H9 (cell line): ENCODE data around the gene COPS4. TPM values are rescaled to one million over a fixed set of nuclear protein-coding genes. Genes with fewer than 3 reads are reported as not detected.
A peak's percentile ranks its signal among the peaks of the same experiment; 100 is the strongest.
"Not testable (repeated sequence)": the region's sequence is repeated elsewhere in the genome, so short reads cannot be mapped to it uniquely, and the experiment has no call there.

Source experiments
- DNase-seq: peaks from one replicate; pipeline ENCODE4 v3.0.0-alpha.2; 2017
- H2AFZ ChIP-seq: one replicate; pipeline ENCODE4 v1.6.1; 2013; ENCODE audit warnings: mild to moderate bottlenecking, low read length, control low read depth, moderate library complexity
- H2AK5ac ChIP-seq: 2 replicates; pipeline ENCODE4 v1.6.1; 2013; ENCODE audit warnings: low read length, control low read depth, mixed read lengths; ENCODE audit not compliant: insufficient read length
- H2BK120ac ChIP-seq: one replicate; pipeline ENCODE4 v1.6.1; 2013; ENCODE audit warnings: low read depth, mild to moderate bottlenecking, low read length, control low read depth, inconsistent platforms; ENCODE audit not compliant: poor library complexity, severe bottlenecking
- H2BK12ac ChIP-seq: 2 replicates; pipeline ENCODE4 v1.6.1; 2013; ENCODE audit warnings: low read length, control low read depth, mixed read lengths, low read depth; ENCODE audit not compliant: insufficient read length
- H2BK15ac ChIP-seq: 2 replicates; pipeline ENCODE4 v1.6.1; 2013; ENCODE audit warnings: low read depth, low read length, control low read depth
- H2BK20ac ChIP-seq: one replicate; pipeline ENCODE4 v1.6.1; 2013; ENCODE audit warnings: low read depth, mild to moderate bottlenecking, low read length, control low read depth, inconsistent platforms; ENCODE audit not compliant: poor library complexity, severe bottlenecking
- H2BK5ac ChIP-seq: 2 replicates; pipeline ENCODE4 v1.6.1; 2013; ENCODE audit warnings: low read length, control low read depth, mixed read lengths; ENCODE audit not compliant: insufficient read length
- H3K14ac ChIP-seq: 2 replicates; pipeline ENCODE4 v1.6.1; 2013; ENCODE audit warnings: low read length, control low read depth; ENCODE audit not compliant: insufficient read depth
- H3K18ac ChIP-seq: 2 replicates; pipeline ENCODE4 v1.6.1; 2013; ENCODE audit warnings: low read depth, mild to moderate bottlenecking, mixed read lengths, low read length, control low read depth; ENCODE audit not compliant: insufficient read length
- H3K23ac ChIP-seq: 2 replicates; pipeline ENCODE4 v1.6.1; 2013; ENCODE audit warnings: low read length, control low read depth, mixed read lengths, low read depth; ENCODE audit not compliant: insufficient read length
- H3K23me2 ChIP-seq: 2 replicates; pipeline ENCODE4 v1.6.1; 2013; ENCODE audit warnings: low read depth, mild to moderate bottlenecking, mixed read lengths, low read length, control low read depth; ENCODE audit not compliant: insufficient read length, poor library complexity, severe bottlenecking
- H3K27ac ChIP-seq: 2 replicates; pipeline ENCODE4 v1.5.1; 2013; ENCODE audit warnings: low read length, control low read depth, mixed read lengths, low read depth; ENCODE audit not compliant: insufficient read length
- H3K27me3 ChIP-seq: 2 replicates; pipeline ENCODE4 v1.6.1; 2013; ENCODE audit warnings: low read length, control low read depth, inconsistent platforms; ENCODE audit not compliant: insufficient read depth
- H3K4ac ChIP-seq: 2 replicates; pipeline ENCODE4 v1.6.1; 2013; ENCODE audit warnings: low read depth, mild to moderate bottlenecking, control low read depth, inconsistent platforms, low read length, moderate library complexity
- H3K4me1 ChIP-seq: 2 replicates; pipeline ENCODE4 v1.6.1; 2013; ENCODE audit warnings: low read length, control low read depth, inconsistent platforms; ENCODE audit not compliant: insufficient read depth
- H3K4me2 ChIP-seq: 2 replicates; pipeline ENCODE4 v1.6.1; 2013; ENCODE audit warnings: low read length, control low read depth, mixed read lengths; ENCODE audit not compliant: insufficient read length, insufficient read depth
- H3K56ac ChIP-seq: 2 replicates; pipeline ENCODE4 v1.6.1; 2013; ENCODE audit warnings: low read depth, mild to moderate bottlenecking, mixed read lengths, low read length, control low read depth; ENCODE audit not compliant: insufficient read length
- H3K79me1 ChIP-seq: 2 replicates; pipeline ENCODE4 v1.6.1; 2013; ENCODE audit warnings: low read depth, mild to moderate bottlenecking, moderate library complexity, low read length, control low read depth, inconsistent platforms; ENCODE audit not compliant: insufficient read depth, poor library complexity, severe bottlenecking
- H3K79me2 ChIP-seq: 2 replicates; pipeline ENCODE4 v1.6.1; 2013; ENCODE audit warnings: low read length, control low read depth, inconsistent platforms; ENCODE audit not compliant: insufficient read depth
- H3K9ac ChIP-seq: 2 replicates; pipeline ENCODE4 v1.6.1; 2013; ENCODE audit warnings: low read length, control low read depth, mixed read lengths; ENCODE audit not compliant: insufficient read length; ENCODE audit errors: extremely low read depth
- H3K9me3 ChIP-seq: one replicate; pipeline ENCODE4 v1.6.1; 2013; ENCODE audit warnings: low read depth, low read length, inconsistent platforms; ENCODE audit not compliant: control insufficient read depth
- H3T11ph ChIP-seq: one replicate; pipeline ENCODE4 v1.6.1; 2013; ENCODE audit warnings: mild to moderate bottlenecking, low read length, control low read depth, inconsistent platforms
- H4K20me1 ChIP-seq: one replicate; pipeline ENCODE4 v1.6.1; 2013; ENCODE audit not compliant: control insufficient read depth, insufficient read length, insufficient read depth
- H4K5ac ChIP-seq: 2 replicates; pipeline ENCODE4 v1.6.1; 2013; ENCODE audit warnings: low read depth, mild to moderate bottlenecking, mixed read lengths, low read length, control low read depth; ENCODE audit not compliant: insufficient read length
- H4K8ac ChIP-seq: replicated peaks from 2 replicates; pipeline ENCODE4 v1.6.1; 2013; ENCODE audit warnings: low read length, control low read depth, mixed read lengths, low read depth; ENCODE audit not compliant: insufficient read length
- H4K91ac ChIP-seq: 2 replicates; pipeline ENCODE4 v1.6.1; 2013; ENCODE audit warnings: low read depth, mild to moderate bottlenecking, moderate library complexity, mixed read lengths, low read length, control low read depth; ENCODE audit not compliant: insufficient read length
- H3K27ac Mint-ChIP-seq, 3 experiments: 2 replicates in 2 of 3; 3 replicates in 1 of 3; pipeline ENCODE4 v1.8.0; 2020 to 2021; ENCODE audit warnings: mixed read lengths in 3 of 3, mild to moderate bottlenecking in 1 of 3, moderate library complexity in 1 of 3
- H3K27me3 Mint-ChIP-seq: 2 replicates; pipeline ENCODE4 v1.8.0; 2021; ENCODE audit warnings: low read depth, mild to moderate bottlenecking, moderate library complexity, mixed read lengths
- H3K36me3 Mint-ChIP-seq, 3 experiments: 2 replicates in 2 of 3; 3 replicates in 1 of 3; pipeline ENCODE4 v1.8.0; 2020 to 2021; ENCODE audit warnings: low read depth in 3 of 3, mixed read lengths in 3 of 3; ENCODE audit not compliant: insufficient read depth in 1 of 3
- H3K4me1 Mint-ChIP-seq, 2 experiments: 2 replicates each; pipeline ENCODE4 v1.8.0; 2020; ENCODE audit warnings: mixed read lengths in 2 of 2
- H3K4me3 Mint-ChIP-seq, 2 experiments: 2 replicates in 1 of 2; 3 replicates in 1 of 2; pipeline ENCODE4 v1.8.0; 2020 to 2021; ENCODE audit warnings: mild to moderate bottlenecking in 2 of 2, mixed read lengths in 2 of 2, moderate library complexity in 1 of 2
- H3K9me3 Mint-ChIP-seq, 2 experiments: 2 replicates in 1 of 2; 3 replicates in 1 of 2; pipeline ENCODE4 v1.8.0; 2020; ENCODE audit warnings: mild to moderate bottlenecking in 2 of 2, mixed read lengths in 2 of 2, moderate library complexity in 1 of 2
- CTCF ChIP-seq: fragments of 200-600 bp; sonication (generic); conservative IDR thresholded peaks from 3 replicates; pipeline ENCODE4 v1.8.0; 2021; ENCODE audit warnings: antibody characterized with exemption, mild to moderate bottlenecking
- WGBS: extraction: QIAGEN DNeasy Blood & Tissue Kit; methylation state at CpG from one replicate; pipeline ENCODE4 v1.1.7; 2013; ENCODE audit warnings: missing lambda C conversion rate, low lambda C conversion rate, mixed read lengths; ENCODE audit not compliant: insufficient read length; ENCODE audit errors: extremely low coverage; 5-methylcytosine and 5-hydroxymethylcytosine counted together
- total RNA-seq: library from RNA; stranded (reverse); gene quantifications from 2 replicates; pipeline ENCODE4 v1.2.1, GENCODE V29; 2021

Gene COPS4
- total RNA-seq, 1 experiment from 2014 or later: 39.9 TPM

- H3K9me3 Mint-ChIP-seq: no peaks in the 10 kb centered on the region
- TF ChIP-seq CTCF: peak; percentile 33; the same call in 2 of the 3 replicates
- Histone ChIP-seq H2BK15ac (no peak overlapping the region), H3K27me3 (no peaks in the 10 kb centered on the region), H2AFZ (no peak overlapping the region), H3K9me3 (no peaks in the 10 kb centered on the region), H3K56ac (no peak overlapping the region), H3K79me2 (peaks cover 5% of the 10 kb centered on the region; the same call in 1 of the 2 replicates), H3T11ph (no peak overlapping the region), H4K8ac (no peak overlapping the region), H4K5ac (no peak overlapping the region), H2BK12ac (no peak overlapping the region), H2AK5ac (no peak overlapping the region), H2BK120ac (no peak overlapping the region), H4K20me1 (no peaks in the 10 kb centered on the region), H3K79me1 (peaks cover 3% of the 10 kb centered on the region), H3K18ac (no peak overlapping the region), H3K9ac (no peak overlapping the region), H4K91ac (no peak overlapping the region), H3K23me2 (peaks cover 6% of the 10 kb centered on the region), H3K23ac (no peak overlapping the region), H3K4me2 (no peak overlapping the region), H2BK5ac (no peak overlapping the region), H3K4me1 (no peaks in the 10 kb centered on the region; the same call in 1 of the 2 replicates), H3K4ac (no peak overlapping the region), H3K14ac (no peak overlapping the region), H2BK20ac (no peak overlapping the region), H3K27ac (no peak overlapping the region)
- H3K4me3 Mint-ChIP-seq: no peak overlapping the region
- peak overlapping the region in 1 of 3 experiments; percentile 10; a peak in 1 of 7 replicates for H3K27ac Mint-ChIP-seq
- no peaks in the 10 kb centered on the region for H3K27me3 Mint-ChIP-seq
- peaks cover 7 to 8% of the 10 kb centered on the region in 2 experiments for H3K4me1 Mint-ChIP-seq
- peaks cover 0 to 3% (median 0%) of the 10 kb centered on the region in 3 experiments; a peak in 4 of 7 replicates for H3K36me3 Mint-ChIP-seq
- DNase-seq: no peak
- no CpG with 5 or more reads among the region's 3 CpGs for WGBS
These were observed 5.3 kb downstream of the COPS4 start for GRCh38 chr4:83040269-83040668.

- H3K27ac Mint-ChIP-seq, H3K79me1 ChIP-seq, H3K4me1 Mint-ChIP-seq, H3K27me3 ChIP-seq, H3K4me1 ChIP-seq, H4K8ac ChIP-seq, H4K91ac ChIP-seq, H2BK5ac ChIP-seq, H2BK12ac ChIP-seq, H2AK5ac ChIP-seq, H3K18ac ChIP-seq, H3K36me3 Mint-ChIP-seq, H3K4ac ChIP-seq, H3K9me3 Mint-ChIP-seq, H3K23me2 ChIP-seq, H3K9me3 ChIP-seq, H3K27me3 Mint-ChIP-seq, H3K14ac ChIP-seq, H3T11ph ChIP-seq, H3K56ac ChIP-seq, DNase-seq, H3K9ac ChIP-seq, H4K20me1 ChIP-seq, H2BK20ac ChIP-seq, H3K4me2 ChIP-seq, H2BK15ac ChIP-seq, H2BK120ac ChIP-seq, H3K23ac ChIP-seq, H2AFZ ChIP-seq, H4K5ac ChIP-seq, H3K79me2 ChIP-seq, H3K27ac ChIP-seq, H3K4me3 Mint-ChIP-seq: not testable (repeated sequence)
- no CpG with 5 or more reads among the region's 2 CpGs for WGBS
These were observed 8.2 kb downstream of the COPS4 start for GRCh38 chr4:83043157-83043556.
